ENCODE data around the gene WT1.

DNA sequence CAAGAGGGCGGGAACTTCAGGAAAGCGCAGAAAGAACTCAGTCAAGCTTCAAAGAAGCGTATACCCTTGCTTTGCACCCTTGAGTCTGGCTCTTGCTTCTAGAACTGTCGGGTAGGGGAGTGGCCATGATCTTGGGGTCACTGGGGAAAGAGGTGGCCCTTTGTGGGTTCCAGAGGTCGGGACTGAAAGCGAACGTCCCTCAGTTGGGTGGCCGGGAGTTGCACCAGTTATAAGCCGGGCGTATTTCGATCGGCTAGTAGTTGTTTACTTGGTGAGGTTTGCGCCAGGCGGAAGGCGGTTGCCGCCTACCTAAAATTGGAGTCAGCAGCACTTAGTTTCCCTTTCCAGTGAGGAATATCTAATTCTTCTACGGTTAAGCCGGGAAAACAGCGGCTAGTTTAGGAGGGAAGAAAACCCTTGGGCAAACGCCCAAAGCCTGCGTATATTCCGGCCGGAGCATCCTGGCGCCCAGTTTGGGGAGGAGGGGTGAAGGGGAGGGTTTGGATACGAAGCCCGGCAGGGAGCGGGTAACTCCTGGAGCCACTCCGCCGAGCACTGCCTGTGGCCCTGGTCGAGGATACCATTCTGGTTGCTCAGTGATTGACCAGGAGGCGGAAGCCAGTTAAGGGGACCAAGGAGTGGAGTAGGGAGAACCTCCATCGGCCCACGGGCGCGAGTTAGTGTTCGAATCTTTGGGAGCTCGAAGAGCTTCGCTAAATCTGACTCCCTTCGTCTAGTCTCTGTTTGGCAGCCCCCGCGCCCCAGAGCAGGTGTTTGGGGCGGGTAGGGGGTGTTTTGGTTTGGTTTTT is 807 bp upstream of the WT1 start:
- TF ChIP-seq EGR1 (IDR thresholded peaks at IDR 0.05; ENCODE audit: low read depth in 2 of 2) (no peak), CTCF (IDR thresholded peaks at IDR 0.05; ENCODE audit: low read depth, low read length, missing input control) (no peak), RAD21 (IDR thresholded peaks at IDR 0.05) (no peak)

All from liver (tissue), 3 donors.